ENCODE data around the gene MAK.

Gene MAK

GRCh38 chr6:10719296-10719963 is 118.9 kb downstream of the MAK start:
- no peak overlapping the region for H3K4me3 ChIP-seq (ENCODE audit: low read depth, low read length)
- no peak for TF ChIP-seq CTCF (IDR thresholded peaks at IDR 0.05; ENCODE audit: borderline replicate concordance, insufficient read depth, low read depth, low read length)

- TF ChIP-seq CTCF (IDR thresholded peaks at IDR 0.05; ENCODE audit: borderline replicate concordance, insufficient read depth, low read depth, low read length) = no peak
- H3K4me3 ChIP-seq (ENCODE audit: low read depth, low read length) = no peak overlapping the region
Measured at GRCh38 chr6:10713962-10714361, 124.4 kb downstream of the MAK start.
